Astrocyte of the spinal cord (primary cell): ENCODE results near the gene ERAP2.

Experiments
- DNase-seq: peaks from one replicate; pipeline ENCODE4 v3.0.0; 2011; ENCODE audit warnings: low read depth, low spot score
- H3K4me3 ChIP-seq: 2 replicates; pipeline ENCODE4 v1.5.1; 2011; ENCODE audit warnings: low read depth, mild to moderate bottlenecking, low read length, moderate library complexity
- CTCF ChIP-seq: IDR thresholded peaks from 2 replicates; pipeline ENCODE4 v1.5.1; 2012; ENCODE audit warnings: low read depth, mild to moderate bottlenecking, low read length, inconsistent platforms
- in situ Hi-C: cut with HindIII; loops from 2 replicates; pipeline ENCODE4 v1.10.0; 2017; ENCODE audit warnings: low sequenced_read_pairs

The ERAP2 gene

DNA sequence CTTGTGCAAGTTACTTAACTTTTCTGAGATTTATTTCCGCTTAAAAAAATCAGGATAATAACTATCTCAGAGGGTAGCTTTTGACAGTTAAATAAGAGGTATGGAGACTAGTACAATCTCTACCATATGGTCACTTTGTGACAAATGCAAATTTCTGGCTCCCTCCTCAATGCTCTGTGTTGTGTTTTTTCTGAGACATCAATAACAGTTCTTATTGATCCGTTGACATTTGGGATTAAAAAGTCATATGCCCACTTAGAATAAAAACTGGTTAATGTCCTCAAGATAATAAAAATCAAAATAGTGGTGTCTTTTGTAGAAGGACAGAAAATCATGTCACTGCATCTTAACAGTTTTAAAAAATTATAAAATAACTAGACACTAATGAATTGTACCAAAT lies 34.8 kb downstream of the ERAP2 start:
- no peak for DNase-seq
- in situ Hi-C loops: no loop called here
- no peak for TF ChIP-seq CTCF
- H3K4me3 ChIP-seq: no peak overlapping the region

- no peak for DNase-seq
- no peak for TF ChIP-seq CTCF
- in situ Hi-C loops: no loop called here
- H3K4me3 ChIP-seq: no peak overlapping the region
Observed at GRCh38 chr5:96913233-96913632, 36.9 kb downstream of the ERAP2 start.

DNA sequence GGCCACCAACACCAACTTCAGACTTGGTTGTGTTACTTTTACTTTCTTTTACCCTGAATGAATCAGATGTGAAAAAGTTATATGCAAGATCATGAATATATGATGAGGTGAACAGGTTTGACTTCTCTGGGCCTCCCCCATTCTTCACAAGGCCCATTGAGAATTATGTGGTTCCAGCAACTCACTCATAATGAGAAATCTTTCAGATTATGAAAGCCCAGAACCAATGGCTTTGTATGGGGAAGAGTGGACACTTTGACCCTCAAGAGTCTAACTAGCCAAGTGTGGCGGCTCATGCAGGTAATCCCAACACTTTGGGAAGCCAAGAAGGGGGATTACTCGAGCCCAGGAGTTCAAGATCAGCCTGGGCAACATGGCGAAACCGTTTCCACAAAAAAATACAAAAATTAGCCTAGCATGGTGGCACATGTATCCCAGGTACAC lies 43.5 kb downstream of the ERAP2 start:
- no peak for DNase-seq
- no peak overlapping the region for H3K4me3 ChIP-seq
- no peak for TF ChIP-seq CTCF
- in situ Hi-C loops: no loop called here

- in situ Hi-C loops: no loop called here
- no peak for TF ChIP-seq CTCF
- DNase-seq: no peak
- no peak overlapping the region for H3K4me3 ChIP-seq
Observed at GRCh38 chr5:96920744-96921355, 44.5 kb downstream of the ERAP2 start.

DNA sequence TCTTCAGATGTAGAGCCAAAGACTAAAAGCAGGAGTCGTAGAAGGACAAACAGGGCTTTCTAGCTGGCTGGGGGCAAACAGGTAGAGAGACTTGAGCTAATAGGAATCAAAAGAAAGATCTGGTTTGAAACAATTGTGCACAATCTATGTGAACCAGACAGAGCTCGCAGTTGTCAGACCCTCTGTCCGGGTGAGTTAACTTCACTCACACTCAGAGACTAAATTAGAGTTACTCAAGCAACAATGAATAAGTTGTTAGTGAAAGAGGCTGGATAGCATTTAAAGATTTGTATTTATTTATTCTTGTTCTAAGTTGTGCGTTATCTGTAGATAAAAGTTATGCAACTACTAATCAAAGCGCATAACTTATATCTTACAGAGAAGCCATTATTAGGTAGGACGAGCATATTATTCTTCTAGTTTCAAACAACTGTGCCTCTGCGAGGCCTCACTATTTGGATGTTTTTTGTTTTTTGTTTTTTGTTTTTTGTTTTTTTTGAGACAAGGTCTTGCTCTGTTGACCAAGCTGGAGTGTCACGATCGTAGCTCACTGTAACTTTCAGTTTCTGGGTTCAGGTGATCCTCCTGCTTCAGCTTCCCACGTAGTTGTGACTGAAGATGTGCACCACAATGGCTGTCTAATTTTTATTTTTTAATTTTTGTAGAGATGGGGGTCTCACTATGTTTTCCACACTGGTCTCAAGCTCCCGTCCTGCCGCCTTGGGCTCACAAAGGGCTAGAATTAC lies 46.4 kb downstream of the ERAP2 start:
- no peak overlapping the region for H3K4me3 ChIP-seq
- in situ Hi-C loops: no loop called here
- no peak for DNase-seq
- no peak for TF ChIP-seq CTCF

GRCh38 chr5:96924016-96924443 lies 47.7 kb downstream of the ERAP2 start:
- no peak for DNase-seq
- TF ChIP-seq CTCF: no peak
- in situ Hi-C loops: no loop called here
- no peak overlapping the region for H3K4me3 ChIP-seq
